Heart left ventricle (tissue), 13 donors: ENCODE data around the gene URGCP.

Experiments
- CTCF ChIP-seq, 12 donors: fragments of 200-600 bp; sonication (generic) in 4 of 12; IDR thresholded peaks; one replicate each; pipeline versions ENCODE4 v1.5.0 to v1.8.0; 2018 to 2022; ENCODE audit warnings: antibody characterized with exemption in 12 of 12, mild to moderate bottlenecking in 5 of 12
- POLR2A ChIP-seq, 2 donors: fragments of 450-650 bp; IDR thresholded peaks; one replicate each; pipeline ENCODE4 v1.6.1; 2017; ENCODE audit warnings: antibody characterized with exemption in 2 of 2, mild to moderate bottlenecking in 2 of 2, moderate library complexity in 2 of 2
- donor health status: ischemic (EF 13 %, LVEDD 7.1; RV severe dilation, severe dysfunction).
- donor health status: DM: no; HTN: yes; CAD: no.
- donor health status: DM: no; HTN: no; CAD: no.
- donor health status: ischemic (EF 25% LVEDD 6.9; RV normal size, moderate dysfunction).
- donor health status: ischemic (EF 25% LVEDD 5.7; RV mildly dilated, moderate dysfunction).
- donor health status: ischemic (EF 35%, LVEDD 5.7; RV mildly dilated, moderate dysfunction).
- donor health status: nonischemic (EF 11% LVEDD 7.7; RV severe dilation, severe dysfunction).
- donor health status: DM: yes; HTN: yes; CAD: no.
- donor health status: PGD.
- donor health status: ischemic (EF 29% LVEDD 5.4; RV normal size, mild dysfunction).
- donor health status: nonischemic (EF 23%, LVEDD 6.1; RV moderate dilation, normal function).

- TF ChIP-seq POLR2A (IDR thresholded peaks at IDR 0.05) = no peak
- no peak for TF ChIP-seq CTCF (IDR thresholded peaks at IDR 0.05)
Measured at GRCh38 chr7:43944286-43944685, 37.9 kb upstream of the URGCP start.
